ENCODE measurements around the gene RNF149.

GRCh38 chr2:101303688-101304087 lies 4.8 kb downstream of the RNF149 start:
- TF ChIP-seq POLR2A (IDR thresholded peaks at IDR 0.05) (no peak), CTCF (IDR thresholded peaks at IDR 0.05) (no peak)

Measured in vagina (tissue), 2 donors.